HEK293 (cell line): Measurements from ENCODE around the gene RTN1.

Source experiments
- HOXA7 ChIP-seq: sonication (generic); formaldehyde crosslinking; IDR thresholded peaks from 2 replicates; pipeline ENCODE4 v1.8.1; 2022; ENCODE audit warnings: missing genetic modification reagents, borderline replicate concordance
- INSM2 ChIP-seq: fragments of 450-650 bp; formaldehyde crosslinking; IDR thresholded peaks from 2 replicates; pipeline ENCODE4 v1.5.1; 2016; ENCODE audit warnings: missing biosample characterization, missing genetic modification characterization
- KLF9 ChIP-seq: fragments of 450-650 bp; formaldehyde crosslinking; IDR thresholded peaks from 2 replicates; pipeline ENCODE4 v1.5.1; 2016; ENCODE audit warnings: missing biosample characterization, missing genetic modification characterization, low read depth
- PRDM2 ChIP-seq: fragments of 450-650 bp; formaldehyde crosslinking; IDR thresholded peaks from 2 replicates; pipeline ENCODE4 v1.5.1; 2016; ENCODE audit warnings: missing biosample characterization, missing genetic modification characterization, borderline replicate concordance
- SP3 ChIP-seq: fragments of 450-650 bp; formaldehyde crosslinking; IDR thresholded peaks from 2 replicates; pipeline ENCODE4 v1.5.1; 2016; ENCODE audit warnings: missing biosample characterization, missing genetic modification characterization
- TSHZ1 ChIP-seq: fragments of 450-650 bp; formaldehyde crosslinking; IDR thresholded peaks from 2 replicates; pipeline ENCODE4 v1.5.1; 2016; ENCODE audit warnings: missing biosample characterization, missing genetic modification characterization, borderline replicate concordance
- ZBTB1 ChIP-seq: fragments of 450-650 bp; formaldehyde crosslinking; IDR thresholded peaks from 2 replicates; pipeline ENCODE4 v1.5.1; 2016; ENCODE audit warnings: missing biosample characterization, missing genetic modification characterization
- ZBTB10 ChIP-seq: fragments of 450-650 bp; formaldehyde crosslinking; IDR thresholded peaks from 2 replicates; pipeline ENCODE4 v1.5.1; 2016; ENCODE audit warnings: missing biosample characterization, missing genetic modification characterization
- ZBTB20 ChIP-seq: fragments of 450-650 bp; formaldehyde crosslinking; IDR thresholded peaks from 2 replicates; pipeline ENCODE4 v1.5.1; 2016; ENCODE audit warnings: missing biosample characterization, missing genetic modification characterization
- ZBTB44 ChIP-seq: fragments of 450-650 bp; IDR thresholded peaks from 2 replicates; pipeline ENCODE4 v1.5.1; 2018; ENCODE audit warnings: missing biosample characterization, mild to moderate bottlenecking, missing genetic modification characterization
- ZNF398 ChIP-seq: fragments of 450-650 bp; formaldehyde crosslinking; IDR thresholded peaks from 2 replicates; pipeline ENCODE4 v1.5.1; 2017; ENCODE audit warnings: missing biosample characterization, missing genetic modification characterization
- ZNF48 ChIP-seq: fragments of 450-650 bp; formaldehyde crosslinking; IDR thresholded peaks from 2 replicates; pipeline ENCODE4 v1.5.1; 2016; ENCODE audit warnings: missing biosample characterization, missing genetic modification characterization
- ZNF530 ChIP-seq: fragments of 450-650 bp; formaldehyde crosslinking; IDR thresholded peaks from 2 replicates; pipeline ENCODE4 v1.5.1; 2016; ENCODE audit warnings: low read depth, missing biosample characterization, missing genetic modification characterization
- ZNF549 ChIP-seq: fragments of 450-650 bp; IDR thresholded peaks from 2 replicates; pipeline ENCODE4 v1.5.1; 2018; ENCODE audit warnings: missing biosample characterization, missing genetic modification characterization, mild to moderate bottlenecking, inconsistent platforms, moderate library complexity
- ZNF571 ChIP-seq: fragments of 450-650 bp; formaldehyde crosslinking; IDR thresholded peaks from 2 replicates; pipeline ENCODE4 v1.5.0; 2017; ENCODE audit warnings: missing biosample characterization, missing genetic modification characterization
- ZNF580 ChIP-seq: fragments of 450-650 bp; formaldehyde crosslinking; IDR thresholded peaks from 2 replicates; pipeline ENCODE4 v1.5.1; 2016; ENCODE audit warnings: missing biosample characterization, missing genetic modification characterization
- ZNF610 ChIP-seq: fragments of 450-650 bp; formaldehyde crosslinking; IDR thresholded peaks from 2 replicates; pipeline ENCODE4 v1.5.1; 2016; ENCODE audit warnings: missing biosample characterization, missing genetic modification characterization, borderline replicate concordance
- ZNF629 ChIP-seq: fragments of 450-650 bp; formaldehyde crosslinking; IDR thresholded peaks from 2 replicates; pipeline ENCODE4 v1.5.1; 2017; ENCODE audit warnings: missing biosample characterization, missing genetic modification characterization
- ZNF707 ChIP-seq: fragments of 450-650 bp; formaldehyde crosslinking; IDR thresholded peaks from 2 replicates; pipeline ENCODE4 v1.5.1; 2016; ENCODE audit warnings: missing biosample characterization, missing genetic modification characterization
- ZNF747 ChIP-seq: fragments of 450-650 bp; formaldehyde crosslinking; IDR thresholded peaks from 2 replicates; pipeline ENCODE4 v1.5.1; 2016; ENCODE audit warnings: missing biosample characterization, missing genetic modification characterization

Gene RTN1

GRCh38 chr14:59919570-59920377 is 49.2 kb upstream of the RTN1 start, which contains the start of gene LRRC9 (continued):
- TF ChIP-seq PRDM2 (tag by site-specific recombination) (no peak), ZBTB20 (tag by site-specific recombination) (0 out of 2 replicates have a peak, but pooled peaks have one; percentile 26), ZBTB10 (tag by site-specific recombination) (no peak), ZNF549 (tag by site-specific recombination) (no peak), TSHZ1 (no peak), HOXA7 (CRISPR knock-in tag) (no peak), ZNF48 (tag by site-specific recombination) (no peak), ZNF571 (no peak), ZNF629 (tag by site-specific recombination) (peak; percentile 62), ZNF580 (tag by site-specific recombination) (no peak), KLF9 (tag by site-specific recombination) (0 out of 2 replicates have a peak, but pooled peaks have one; percentile 12), SP3 (tag by site-specific recombination) (peak; percentile 72), ZNF707 (tag by site-specific recombination) (no peak), ZNF610 (no peak), ZNF747 (tag by site-specific recombination) (no peak), INSM2 (tag by site-specific recombination) (no peak), ZBTB1 (tag by site-specific recombination) (no peak), ZNF398 (tag by site-specific recombination) (peak; percentile 77), ZBTB44 (tag by site-specific recombination) (no peak), ZNF530 (no peak)
